Vein endothelial cell (primary cell): ENCODE results near the gene ARMCX1. TPM values are rescaled to one million over a fixed set of nuclear protein-coding genes. Genes with fewer than 3 reads are reported as not detected.

ENCODE experiments used
- total RNA-seq: library from RNA; depleted of rRNA; stranded (reverse); fragments of >200 nt; gene quantifications from 2 replicates; pipeline ENCODE4 v1.2.3, GENCODE V29; 2012

ARMCX1 gene
- total RNA-seq: 23.8 and 26.2 TPM in 2 replicates

GRCh38 chrX:101550362-101550750 lies at the start of gene ARMCX1:
TSS of gene ARMCX1 (plus strand) at chrX:101550547. CDS start at chrX:101552931, 2,384 bp downstream.

Other genes starting within 250 kb of the ARMCX1 start
- 4.9 and 5.2 TPM in 2 replicates for gene TIMM8A, start 201.8 kb upstream of the ARMCX1 start, total RNA-seq
- gene BTK, start 164.4 kb upstream of the ARMCX1 start, total RNA-seq: not detected in 2 replicates
- 106 and 874 TPM in 2 replicates for gene RPL36A, start 159.5 kb upstream of the ARMCX1 start, total RNA-seq
- gene GLA, start 142.6 kb upstream of the ARMCX1 start, total RNA-seq: 24.8 and 30.4 TPM in 2 replicates
- 53.9 and 68.6 TPM in 2 replicates for gene HNRNPH2, start 142.3 kb upstream of the ARMCX1 start, total RNA-seq
- 5.2 and 5.7 TPM in 2 replicates for gene ARMCX4, start 65.1 kb upstream of the ARMCX1 start, total RNA-seq
- gene ARMCX6, start 67.5 kb downstream of the ARMCX1 start, total RNA-seq: 38.5 and 40.3 TPM in 2 replicates
- gene ARMCX3, start 72.6 kb downstream of the ARMCX1 start, total RNA-seq: 44.4 and 47.6 TPM in 2 replicates
- gene ARMCX2, start 109.3 kb downstream of the ARMCX1 start, total RNA-seq: 26.1 and 39.5 TPM in 2 replicates